ENCODE measurements around the gene CRACDL.
"Not testable (repeated sequence)": the region's sequence is repeated elsewhere in the genome, so short reads cannot be mapped to it uniquely, and the experiment has no call there.

CRACDL gene

GRCh38 chr2:98773907-98774306 is 162.1 kb downstream of the CRACDL start:
- no peak for DNase-seq (ENCODE audit: low spot score)

- no peak for DNase-seq (ENCODE audit: low spot score)
These were observed 162.9 kb downstream of the CRACDL start for GRCh38 chr2:98773169-98773568.

GRCh38 chr2:98772536-98772935 is 163.5 kb downstream of the CRACDL start:
- DNase-seq (ENCODE audit: low spot score) = no peak

GRCh38 chr2:98771721-98772524 is 164.1 kb downstream of the CRACDL start:
- peak; percentile 85 for DNase-seq (ENCODE audit: low spot score)

DNA sequence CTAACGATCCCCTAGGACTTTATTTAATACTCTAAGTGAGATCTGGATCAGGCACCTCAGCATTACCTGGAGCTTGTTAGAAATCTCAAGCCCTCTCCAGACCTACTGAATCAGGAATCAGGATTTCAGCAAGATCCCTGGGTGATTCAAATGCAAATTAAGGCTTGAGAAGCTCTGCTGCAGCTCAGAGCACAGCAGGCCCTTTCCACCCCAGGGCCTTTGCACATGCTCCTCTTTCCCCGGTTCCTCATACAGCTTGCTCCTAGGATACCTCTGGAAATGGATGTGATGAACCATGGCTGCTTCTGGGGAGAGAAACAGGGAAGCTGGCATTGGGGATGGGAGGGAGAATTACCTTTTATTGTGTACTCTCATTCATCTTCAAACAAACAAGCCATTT is 164.8 kb downstream of the CRACDL start:
- DNase-seq (ENCODE audit: low spot score) = no peak

GRCh38 chr2:98769784-98770183 is 166.2 kb downstream of the CRACDL start:
- peak; percentile 38 for DNase-seq (ENCODE audit: low spot score)

DNA sequence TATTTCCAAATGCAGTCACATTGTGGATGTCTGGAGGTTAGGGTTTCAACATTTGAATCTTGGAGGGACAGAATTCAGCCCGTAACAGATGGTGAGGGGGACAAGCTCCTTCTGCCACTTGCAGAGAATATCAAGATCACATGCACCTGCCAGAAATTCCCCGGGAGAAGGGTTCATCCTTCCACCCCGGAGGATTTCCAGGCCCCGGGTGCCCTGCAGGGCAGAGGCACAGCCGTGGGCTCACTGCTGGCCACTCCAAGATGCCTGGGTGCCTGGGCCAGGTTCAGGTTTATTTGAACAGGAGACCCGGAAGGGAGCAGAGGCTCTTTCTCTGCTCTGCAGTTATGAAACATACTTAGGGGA is 166.9 kb downstream of the CRACDL start:
- DNase-seq (ENCODE audit: low spot score) = no peak

DNA sequence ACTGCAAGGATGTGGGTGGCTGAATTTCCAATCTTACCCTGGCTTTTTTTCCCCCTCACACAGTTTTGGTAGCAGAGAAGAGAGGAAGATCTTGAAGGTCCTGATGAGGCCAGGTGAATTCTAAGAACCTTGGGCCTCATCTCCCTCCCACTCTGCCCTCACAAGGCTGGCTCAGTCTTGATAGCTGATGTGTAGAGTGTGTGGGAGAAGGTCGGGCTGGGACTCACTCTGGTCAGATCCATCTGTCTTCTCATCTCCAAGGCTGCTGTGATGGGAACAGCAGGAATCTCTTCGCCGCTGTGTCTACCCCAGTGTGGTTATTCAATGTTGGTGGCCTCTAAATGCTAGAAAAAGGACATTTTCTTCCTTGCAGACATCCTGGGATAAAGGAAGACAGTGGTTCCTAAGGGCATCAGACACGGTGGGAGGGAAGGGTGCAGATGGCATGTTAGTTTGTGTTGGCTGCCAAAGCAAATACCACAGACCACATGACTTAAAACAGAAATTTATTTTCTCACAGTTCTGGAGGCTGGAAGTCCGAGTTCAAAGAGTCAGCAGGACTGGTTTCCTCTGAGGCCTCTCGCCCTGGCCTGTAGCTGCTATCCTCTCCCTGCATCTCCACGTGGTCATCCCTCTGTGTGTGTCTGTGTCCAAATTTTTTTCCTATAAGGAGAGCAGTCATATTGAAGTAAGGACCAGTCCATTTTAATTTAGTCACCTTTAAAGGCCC is 167.5 kb downstream of the CRACDL start:
- peak; percentile 33 for DNase-seq (ENCODE audit: low spot score)

DNA sequence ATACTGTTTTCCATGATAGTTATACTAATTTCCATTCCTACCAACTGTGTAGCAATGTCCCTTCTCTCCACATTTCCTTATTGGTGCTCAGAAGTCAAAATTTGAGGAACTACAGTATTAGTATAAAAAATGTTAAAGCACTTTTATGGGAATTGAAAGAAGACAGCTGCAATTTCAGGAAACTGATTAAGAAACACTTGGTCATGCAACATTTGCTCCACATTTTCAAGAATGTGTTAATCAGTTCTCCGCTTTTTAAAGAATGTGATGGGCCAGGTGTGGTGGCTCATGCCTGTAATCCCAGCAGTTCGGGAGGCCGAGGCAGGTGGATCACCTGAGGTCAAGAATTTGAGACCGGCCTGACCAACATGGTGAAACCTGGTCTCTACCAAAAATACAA is 171.5 kb downstream of the CRACDL start:
- no peak for DNase-seq (ENCODE audit: low spot score)

GRCh38 chr2:98763209-98763951 is 172.6 kb downstream of the CRACDL start:
- no peak for DNase-seq (ENCODE audit: low spot score)

DNA sequence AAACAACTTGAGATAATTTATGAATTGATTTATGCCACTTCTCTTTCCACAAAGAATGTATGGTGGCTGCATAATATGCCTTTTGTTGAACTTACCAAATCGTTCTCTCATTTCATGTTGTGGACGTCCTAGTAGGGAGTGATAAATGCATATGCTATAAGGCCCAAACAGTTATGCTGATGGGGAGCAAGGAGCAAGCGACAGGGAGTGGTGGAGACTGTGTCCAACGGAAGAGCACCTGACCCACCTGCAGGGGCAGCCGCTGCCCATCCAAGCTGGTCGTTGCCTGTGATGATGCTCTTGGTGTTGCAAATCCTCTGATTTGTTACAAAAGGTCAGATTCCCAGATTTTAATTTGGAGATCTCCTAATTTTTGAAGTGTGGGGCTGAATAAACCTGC is 174.1 kb downstream of the CRACDL start:
- DNase-seq (ENCODE audit: low spot score) = no peak

- DNase-seq (ENCODE audit: low spot score) = peak; percentile 63
These were observed 174.7 kb downstream of the CRACDL start for GRCh38 chr2:98761267-98761781.

DNA sequence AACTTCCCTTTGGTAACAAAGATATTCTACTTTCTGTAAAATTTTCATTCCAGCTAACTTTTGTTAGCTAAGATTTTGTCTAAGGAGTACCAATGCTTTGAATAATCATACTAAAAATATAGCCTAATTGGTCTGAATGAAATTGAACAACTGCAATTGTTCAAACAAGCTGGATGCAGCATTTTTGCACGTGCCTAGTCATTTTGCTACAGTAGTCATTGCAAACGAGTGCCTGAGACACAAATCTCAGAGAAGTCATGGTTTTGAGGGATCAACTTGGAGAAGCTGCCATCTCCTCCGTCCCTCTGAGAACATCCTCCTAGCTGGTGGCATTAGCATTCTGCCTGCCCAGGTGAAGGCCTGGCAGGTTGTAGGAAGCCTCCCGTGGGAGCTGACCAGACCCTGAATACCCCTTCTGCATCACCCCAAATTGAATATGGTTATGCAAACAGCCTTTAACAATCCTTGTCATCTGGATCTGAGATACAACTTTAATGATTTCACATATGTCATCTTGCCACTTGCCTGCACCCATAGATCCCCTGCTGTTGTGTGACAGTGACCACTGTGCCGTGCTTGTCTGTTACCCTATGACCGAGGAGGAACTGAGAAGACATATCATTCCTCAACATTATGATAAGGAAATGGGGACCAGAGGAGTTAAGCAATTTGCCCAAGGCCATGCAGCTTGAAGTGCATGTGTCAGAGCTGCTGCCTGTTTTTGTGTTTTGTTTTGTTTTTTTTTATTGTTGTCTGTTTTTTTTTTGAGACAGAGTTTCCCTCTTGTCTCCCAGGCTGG is 176.0 kb downstream of the CRACDL start:
- DNase-seq (ENCODE audit: low spot score) = no peak

- DNase-seq (ENCODE audit: low spot score) = peak; percentile 33
These were observed 176.7 kb downstream of the CRACDL start for GRCh38 chr2:98759338-98759737.

- DNase-seq (ENCODE audit: low spot score) = peak; percentile 76
These were observed 178.1 kb downstream of the CRACDL start for GRCh38 chr2:98757904-98758421.

DNA sequence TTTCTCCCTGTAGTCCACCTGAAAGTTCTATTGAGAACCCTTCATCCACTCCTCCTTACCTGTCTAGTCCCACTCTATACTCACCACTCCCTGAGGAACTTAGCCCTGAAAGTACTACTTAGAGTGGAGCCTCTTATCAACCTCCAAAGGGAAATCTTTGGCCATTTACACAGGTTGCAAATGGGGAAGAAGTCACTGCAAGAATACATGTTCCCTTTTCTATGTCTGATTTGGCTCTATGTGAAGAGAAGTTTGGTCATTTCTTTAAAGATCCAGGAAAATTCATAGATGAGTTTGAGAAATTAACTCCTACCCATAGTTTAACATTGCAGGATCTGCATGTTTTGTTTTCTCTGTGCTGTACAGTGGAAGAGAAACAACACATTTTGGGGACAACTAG is 182.2 kb downstream of the CRACDL start:
- no peak for DNase-seq (ENCODE audit: low spot score)

GRCh38 chr2:98752711-98753110 is 183.3 kb downstream of the CRACDL start:
- not testable (repeated sequence) for DNase-seq (ENCODE audit: low spot score)

DNA sequence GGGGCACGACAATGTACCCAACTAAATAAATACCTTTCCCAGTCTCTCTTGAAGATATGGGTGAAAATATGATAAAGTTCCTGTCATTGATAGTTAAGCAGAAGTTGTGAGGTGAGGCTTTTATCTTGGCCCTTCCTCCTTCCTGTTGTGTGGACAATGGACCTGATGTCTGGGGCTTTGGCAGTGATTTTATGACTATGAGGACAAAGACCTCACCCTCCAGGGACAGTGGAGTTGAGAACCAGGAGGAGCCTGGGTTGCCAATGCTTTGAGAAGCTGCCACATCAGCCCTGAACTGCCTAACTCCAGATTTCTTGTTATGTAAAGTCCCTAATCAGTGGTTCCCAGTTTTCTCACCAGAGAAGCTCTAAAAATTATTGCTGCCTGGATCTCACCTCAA is 184.3 kb downstream of the CRACDL start:
- no peak for DNase-seq (ENCODE audit: low spot score)

DNA sequence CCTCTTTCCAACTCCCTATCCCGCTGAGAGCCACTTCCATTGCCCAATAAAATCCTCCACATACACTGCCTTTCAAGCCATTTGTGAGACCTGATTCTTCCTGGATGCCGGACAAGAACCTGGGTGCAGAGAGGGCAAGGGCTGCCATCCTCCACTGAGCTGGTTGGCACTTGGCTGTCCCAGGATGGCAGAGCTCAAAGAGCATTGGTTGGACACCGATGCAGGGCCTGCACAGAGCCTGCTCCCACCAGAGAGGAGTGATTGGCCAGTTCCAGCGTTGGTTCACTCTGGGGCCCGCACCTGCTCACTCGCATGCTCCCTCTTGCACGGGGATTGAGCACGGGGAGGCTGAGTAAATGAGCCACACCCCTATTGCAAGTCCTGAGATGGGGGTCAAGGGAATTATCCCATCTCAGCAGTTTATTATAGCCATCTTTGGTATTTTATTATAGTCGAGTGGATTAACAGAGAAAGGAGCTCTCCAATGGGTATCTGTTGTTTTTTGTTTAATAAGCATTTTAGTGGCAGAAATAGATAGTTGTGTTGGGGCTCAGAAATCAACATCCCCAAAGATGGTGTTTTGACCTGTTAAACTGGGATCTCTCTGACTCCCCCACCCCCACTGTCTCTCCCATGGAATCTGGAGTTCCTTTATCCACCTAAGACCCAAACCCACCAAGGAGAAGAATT is 185.3 kb downstream of the CRACDL start:
- DNase-seq (ENCODE audit: low spot score) = no peak

DNA sequence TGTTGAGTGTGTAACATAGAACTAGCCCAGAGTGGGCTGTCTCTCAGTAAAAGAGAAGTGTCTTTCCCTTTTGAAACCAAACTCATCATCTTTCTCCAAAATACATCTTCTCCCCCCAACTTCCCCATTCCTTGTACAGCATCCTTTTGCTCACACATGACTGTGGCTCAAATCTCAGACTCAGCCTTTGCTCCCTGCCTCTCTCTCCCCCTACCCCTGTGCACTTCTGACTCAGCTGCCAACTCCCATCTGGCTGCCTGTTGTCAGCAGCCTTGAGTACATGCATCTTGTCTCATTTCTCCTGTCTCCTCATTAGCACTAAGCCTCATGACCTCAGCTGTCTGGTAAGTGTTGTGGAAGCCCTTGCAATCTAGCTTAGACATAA is 187.0 kb downstream of the CRACDL start:
- DNase-seq (ENCODE audit: low spot score) = no peak
